Type B pancreatic cell (in vitro differentiated cells): ENCODE measurements around the gene ALK. TPM values are rescaled to one million over a fixed set of nuclear protein-coding genes. Genes with fewer than 3 reads are reported as not detected.

Experiments
- DNase-seq: peaks from one replicate; pipeline ENCODE4 v3.0.0; 2021; ENCODE audit warnings: mixed read lengths; ENCODE audit not compliant: unreplicated experiment; ENCODE audit errors: extremely low spot score
- H3K27ac Mint-ChIP-seq: 2 replicates; pipeline ENCODE4 v1.8.0; 2021; ENCODE audit warnings: mild to moderate bottlenecking, mixed read lengths
- H3K27me3 Mint-ChIP-seq: 2 replicates; pipeline ENCODE4 v1.8.0; 2021; ENCODE audit warnings: mixed read lengths
- H3K36me3 Mint-ChIP-seq: 2 replicates; pipeline ENCODE4 v1.8.0; 2021; ENCODE audit warnings: mixed read lengths
- H3K4me1 Mint-ChIP-seq: one replicate; pipeline ENCODE4 v1.8.0; 2021; ENCODE audit warnings: mixed read lengths; ENCODE audit not compliant: unreplicated experiment
- H3K4me3 Mint-ChIP-seq: 2 replicates; pipeline ENCODE4 v1.8.0; 2021; ENCODE audit warnings: mild to moderate bottlenecking, mixed read lengths
- H3K9me3 Mint-ChIP-seq: 2 replicates; pipeline ENCODE4 v1.8.0; 2021; ENCODE audit warnings: mixed read lengths
- total RNA-seq: library from RNA; stranded (reverse); gene quantifications from 2 replicates; pipeline ENCODE4 v1.2.1, GENCODE V29; 2021; ENCODE audit warnings: low replicate concordance
- TF ChIP-seq, protein P1 (sequence below): fragments of 200-600 bp; sonication (generic); conservative IDR thresholded peaks from 2 replicates; pipeline ENCODE4 v1.5.0; 2021; ENCODE audit warnings: antibody characterized with exemption, mild to moderate bottlenecking

Gene ALK
- total RNA-seq, 1 donor from 2014 or later: 7.7 TPM

DNA sequence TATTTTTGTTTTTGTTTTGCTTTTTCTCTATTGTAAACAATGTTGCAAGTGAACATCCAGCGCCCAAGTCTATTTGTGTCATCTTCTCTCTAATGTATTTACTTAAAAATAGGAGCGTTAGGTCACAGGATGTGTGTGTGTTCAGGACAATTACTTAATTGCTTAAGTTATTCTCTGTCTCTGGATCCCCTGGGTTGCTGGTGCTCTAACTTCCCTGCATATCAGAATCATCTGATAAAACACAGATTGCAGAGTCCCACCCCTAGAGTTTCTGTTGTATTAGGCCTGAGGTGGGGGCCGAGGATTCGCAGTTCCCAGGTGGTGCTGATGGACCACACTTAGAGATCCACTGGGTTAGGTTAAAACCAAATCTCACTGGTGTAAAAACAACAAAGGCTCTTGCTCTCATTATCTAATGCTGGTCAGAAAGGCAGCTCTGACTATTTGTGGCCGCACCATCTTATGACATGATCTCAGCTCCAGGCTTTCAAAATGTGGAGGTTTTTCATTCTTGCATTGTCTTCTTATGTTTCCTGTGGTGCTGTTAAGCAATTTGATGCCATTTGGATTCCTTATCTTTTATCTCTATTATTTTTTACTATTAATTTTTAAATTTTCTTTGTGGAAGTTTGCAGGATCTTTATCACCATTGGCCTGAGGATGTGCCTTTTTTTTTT is 718.4 kb downstream of the ALK start:
- TF ChIP-seq, protein P1, sequence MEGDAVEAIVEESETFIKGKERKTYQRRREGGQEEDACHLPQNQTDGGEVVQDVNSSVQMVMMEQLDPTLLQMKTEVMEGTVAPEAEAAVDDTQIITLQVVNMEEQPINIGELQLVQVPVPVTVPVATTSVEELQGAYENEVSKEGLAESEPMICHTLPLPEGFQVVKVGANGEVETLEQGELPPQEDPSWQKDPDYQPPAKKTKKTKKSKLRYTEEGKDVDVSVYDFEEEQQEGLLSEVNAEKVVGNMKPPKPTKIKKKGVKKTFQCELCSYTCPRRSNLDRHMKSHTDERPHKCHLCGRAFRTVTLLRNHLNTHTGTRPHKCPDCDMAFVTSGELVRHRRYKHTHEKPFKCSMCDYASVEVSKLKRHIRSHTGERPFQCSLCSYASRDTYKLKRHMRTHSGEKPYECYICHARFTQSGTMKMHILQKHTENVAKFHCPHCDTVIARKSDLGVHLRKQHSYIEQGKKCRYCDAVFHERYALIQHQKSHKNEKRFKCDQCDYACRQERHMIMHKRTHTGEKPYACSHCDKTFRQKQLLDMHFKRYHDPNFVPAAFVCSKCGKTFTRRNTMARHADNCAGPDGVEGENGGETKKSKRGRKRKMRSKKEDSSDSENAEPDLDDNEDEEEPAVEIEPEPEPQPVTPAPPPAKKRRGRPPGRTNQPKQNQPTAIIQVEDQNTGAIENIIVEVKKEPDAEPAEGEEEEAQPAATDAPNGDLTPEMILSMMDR: no peak
- Mint-ChIP-seq H3K4me3 (no peak overlapping the region), H3K27me3 (no peaks in the 10 kb centered on the region), H3K27ac (no peak overlapping the region), H3K4me1 (peaks cover 18% of the 10 kb centered on the region), H3K9me3 (no peaks in the 10 kb centered on the region), H3K36me3 (no peaks in the 10 kb centered on the region)
- DNase-seq: no peak

DNA sequence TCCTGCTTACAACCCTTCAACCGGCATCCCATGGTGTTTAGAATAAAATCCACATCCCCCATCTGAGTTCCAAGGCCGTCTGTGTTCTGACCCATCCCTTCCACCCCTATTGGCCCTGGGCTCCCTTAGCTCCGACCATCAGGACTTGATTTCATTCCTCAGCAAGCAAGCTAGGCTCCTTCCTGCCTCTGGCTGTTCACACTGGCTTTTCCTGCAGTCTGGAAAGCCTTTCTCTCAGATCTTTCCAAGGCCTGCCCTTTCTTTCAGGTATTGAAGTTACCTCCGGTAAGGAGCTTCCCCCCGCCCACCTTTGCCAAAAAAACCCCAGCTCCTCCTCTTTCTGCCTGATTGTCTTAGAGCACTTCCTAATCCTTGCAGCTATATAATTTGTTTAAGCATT is 719.4 kb downstream of the ALK start:
- no peaks in the 10 kb centered on the region for H3K9me3 Mint-ChIP-seq
- DNase-seq: no peak
- H3K27me3 Mint-ChIP-seq: no peaks in the 10 kb centered on the region
- TF ChIP-seq, protein P1: no peak
- peaks cover 18% of the 10 kb centered on the region for H3K4me1 Mint-ChIP-seq
- H3K27ac Mint-ChIP-seq: no peak overlapping the region
- no peaks in the 10 kb centered on the region for H3K36me3 Mint-ChIP-seq
- H3K4me3 Mint-ChIP-seq: no peak overlapping the region

DNA sequence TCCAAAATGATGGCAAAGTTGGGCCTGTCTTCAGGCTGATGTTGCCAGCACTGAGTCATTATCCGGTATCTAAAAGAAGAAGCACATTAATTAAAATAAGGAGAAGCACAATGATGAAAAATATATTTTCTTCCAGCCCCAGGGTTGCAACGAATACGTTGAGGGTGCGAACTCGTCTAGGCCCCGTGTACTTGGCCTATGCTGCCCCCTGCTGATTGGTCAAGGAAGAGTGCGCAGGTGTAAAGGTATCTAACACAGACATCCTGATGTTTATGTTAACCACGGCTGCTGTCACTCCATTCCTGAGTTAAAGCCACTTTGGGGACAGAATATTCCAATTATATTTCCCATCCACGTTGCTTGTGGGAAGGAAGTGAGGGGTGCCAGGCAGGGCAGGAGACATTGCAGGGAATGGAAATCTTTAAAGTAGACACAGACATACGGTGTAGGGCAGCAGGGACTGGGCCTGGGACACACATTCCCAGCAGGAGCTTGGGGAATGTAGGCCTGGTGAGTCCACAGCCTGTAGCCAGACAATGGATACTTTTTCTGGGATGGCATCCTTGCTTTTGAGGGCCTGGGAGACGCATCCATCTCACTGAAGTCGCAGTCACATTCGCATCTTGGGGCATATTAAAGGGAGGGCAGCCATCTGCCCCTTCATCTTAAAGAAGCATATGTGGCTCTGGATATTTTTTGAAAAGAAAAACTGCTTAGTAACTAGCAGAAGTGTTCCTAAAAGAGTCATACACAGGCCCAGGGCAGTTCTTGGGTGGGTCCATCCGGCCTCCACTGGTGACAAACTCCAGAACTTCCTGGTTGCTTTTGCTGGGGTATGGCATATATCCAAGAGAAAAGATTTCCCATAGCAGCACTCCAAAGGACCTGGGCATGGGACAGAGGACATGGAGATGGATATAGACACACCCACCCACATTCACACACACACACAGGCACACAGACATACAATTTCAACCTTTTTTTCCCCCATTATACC is 724.3 kb downstream of the ALK start:
- H3K4me1 Mint-ChIP-seq: peaks cover 5% of the 10 kb centered on the region
- H3K9me3 Mint-ChIP-seq: no peaks in the 10 kb centered on the region
- no peaks in the 10 kb centered on the region for H3K36me3 Mint-ChIP-seq
- H3K27me3 Mint-ChIP-seq: peaks cover 3% of the 10 kb centered on the region
- H3K27ac Mint-ChIP-seq: no peak overlapping the region
- TF ChIP-seq, protein P1: peak; percentile 94
- H3K4me3 Mint-ChIP-seq: no peak overlapping the region
- DNase-seq: no peak

DNA sequence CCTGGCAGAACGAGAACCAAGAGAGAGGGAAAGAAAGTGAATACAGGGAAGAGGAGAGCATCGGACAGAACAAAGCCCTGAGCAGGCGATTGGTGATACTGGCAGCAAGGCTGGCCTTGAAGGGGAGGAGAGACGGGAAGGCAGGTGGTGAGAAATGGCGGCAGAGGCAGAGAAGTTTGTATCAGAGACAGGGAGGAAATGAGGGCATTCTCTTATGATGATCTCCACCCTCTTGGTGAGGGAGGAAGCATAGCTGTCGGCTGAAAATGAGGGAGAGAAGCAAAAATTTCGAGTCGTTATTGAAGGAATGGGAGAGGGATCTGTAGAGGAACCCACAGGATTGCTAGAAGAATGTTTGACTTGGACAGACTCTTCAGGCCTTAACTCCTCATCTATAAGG is 725.6 kb downstream of the ALK start:
- H3K36me3 Mint-ChIP-seq: no peaks in the 10 kb centered on the region
- DNase-seq: no peak
- TF ChIP-seq, protein P1: no peak
- no peaks in the 10 kb centered on the region for H3K4me1 Mint-ChIP-seq
- peaks cover 3% of the 10 kb centered on the region for H3K27me3 Mint-ChIP-seq
- H3K9me3 Mint-ChIP-seq: no peaks in the 10 kb centered on the region
- H3K27ac Mint-ChIP-seq: no peak overlapping the region
- H3K4me3 Mint-ChIP-seq: no peak overlapping the region

DNA sequence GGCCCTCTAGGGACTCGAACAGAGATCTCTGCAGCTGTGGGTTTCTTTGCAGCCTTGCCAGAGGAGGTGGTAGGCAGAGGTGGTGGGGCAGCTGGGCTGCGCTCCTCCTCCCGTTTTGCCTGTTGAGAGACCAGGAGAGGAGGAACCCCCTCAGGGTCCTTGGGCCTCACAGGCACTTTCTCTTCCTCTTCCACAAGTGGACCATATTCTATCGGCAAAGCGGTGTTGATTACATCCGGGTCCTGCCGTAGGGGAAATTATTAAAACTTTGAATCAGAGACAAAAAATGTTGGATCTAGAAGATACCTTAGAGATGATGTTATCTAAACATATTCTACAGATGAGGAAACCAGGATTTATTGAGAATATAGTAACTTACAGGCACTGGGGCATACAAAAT is 727.7 kb downstream of the ALK start:
- peaks cover 3% of the 10 kb centered on the region for H3K27me3 Mint-ChIP-seq
- H3K4me1 Mint-ChIP-seq: no peaks in the 10 kb centered on the region
- no peaks in the 10 kb centered on the region for H3K36me3 Mint-ChIP-seq
- DNase-seq: no peak
- H3K4me3 Mint-ChIP-seq: no peak overlapping the region
- TF ChIP-seq, protein P1: no peak
- no peaks in the 10 kb centered on the region for H3K9me3 Mint-ChIP-seq
- H3K27ac Mint-ChIP-seq: no peak overlapping the region
